Activated CD8-positive, alpha-beta T cell treated with anti-CD3 and anti-CD28 coated beads for 36 hours (primary cell): ENCODE data around the gene PTPA. TPM values are rescaled to one million over a fixed set of nuclear protein-coding genes. Genes with fewer than 3 reads are reported as not detected.
"Not testable (repeated sequence)": the region's sequence is repeated elsewhere in the genome, so short reads cannot be mapped to it uniquely, and the experiment has no call there.

Experiments
- ATAC-seq: fragments of 200-7000 bp; cut with Tn5 transposase; one replicate; pipeline ENCODE4 v1.10.0; 2021; ENCODE audit warnings: mild to moderate bottlenecking, moderate library complexity
- CTCF ChIA-PET: fragments of 350-600 bp; sonication (Branson Sonifier 250); formaldehyde crosslinking; loops from one replicate; lab custom pipeline; 2021; ENCODE audit warnings: antibody characterized with exemption; lab: Charles Lee
- POLR2A ChIA-PET: fragments of 350-600 bp; sonication (Branson Sonifier 250); formaldehyde crosslinking; loops from one replicate; lab custom pipeline; 2021; ENCODE audit warnings: antibody characterized with exemption; lab: Charles Lee
- DNase-seq: peaks from one replicate; pipeline ENCODE4 v3.0.0-alpha.2; 2020
- H3K27ac Mint-ChIP-seq: one replicate; pipeline ENCODE4 v1.8.0; 2021; ENCODE audit warnings: mild to moderate bottlenecking, mixed read lengths
- H3K27me3 Mint-ChIP-seq: one replicate; pipeline ENCODE4 v1.8.0; 2021; ENCODE audit warnings: mixed read lengths
- H3K36me3 Mint-ChIP-seq: one replicate; pipeline ENCODE4 v1.8.0; 2021; ENCODE audit warnings: low read depth, mixed read lengths
- H3K4me1 Mint-ChIP-seq: one replicate; pipeline ENCODE4 v1.8.0; 2021; ENCODE audit warnings: low read depth, mixed read lengths
- H3K4me3 Mint-ChIP-seq: one replicate; pipeline ENCODE4 v1.8.0; 2021; ENCODE audit warnings: mild to moderate bottlenecking, moderate library complexity, mixed read lengths
- H3K9me3 Mint-ChIP-seq: one replicate; pipeline ENCODE4 v1.8.0; 2021; ENCODE audit warnings: mixed read lengths
- CTCF ChIP-seq: fragments of 200-600 bp; IDR thresholded peaks from one replicate; pipeline ENCODE4 v1.8.0; 2022; ENCODE audit warnings: antibody characterized with exemption, mild to moderate bottlenecking
- intact Hi-C: fragments of 100-400 bp; cut with micrococcal nuclease; formaldehyde crosslinking; loops from one replicate; pipeline ENCODE4 v1.10.0; 2022
- total RNA-seq, 2 experiments: library from RNA; stranded (reverse); gene quantifications; one replicate each; pipeline ENCODE4 v1.2.3, GENCODE V29; 2021

The PTPA gene
- total RNA-seq, 2 experiments from 2014 or later = 95.3 to 98.5 TPM

DNA sequence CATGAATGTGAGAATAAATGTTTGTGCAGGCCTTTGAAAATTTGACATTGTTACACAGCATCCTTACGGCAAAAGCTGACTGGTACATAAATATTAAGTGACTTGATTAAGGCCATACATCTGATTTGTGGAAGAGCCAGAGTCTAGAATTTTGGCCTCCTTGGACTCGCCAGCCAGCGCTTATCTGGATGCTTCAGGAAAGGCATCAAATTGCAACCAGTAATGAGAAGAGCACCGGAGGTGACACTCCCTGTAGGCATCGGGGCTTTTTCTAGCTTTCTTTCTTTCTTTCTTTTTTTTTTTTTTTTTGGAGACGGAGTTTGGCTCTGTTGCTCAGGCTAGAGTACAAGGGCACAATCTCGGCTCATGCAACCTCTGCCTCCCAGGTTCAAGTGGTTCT, 80.0 kb downstream of the PTPA start:
- intact Hi-C loops = no loop called here
- no peak for DNase-seq
- CTCF ChIA-PET = interaction anchor here (0.6 kb wide), 1 partner anchor 348 kb away, joined by 4 read pairs; no protein-coding TSS in a partner anchor
- H3K4me3 Mint-ChIP-seq = no peak overlapping the region
- H3K4me1 Mint-ChIP-seq = no peaks in the 10 kb centered on the region
- peaks cover 1% of the 10 kb centered on the region for H3K27me3 Mint-ChIP-seq
- TF ChIP-seq CTCF = no peak
- ATAC-seq = no peak
- POLR2A ChIA-PET = interaction anchor here (0.6 to 1.8 kb wide), 2 partner anchors 15 to 65 kb away, joined by 3 to 4 read pairs; no protein-coding TSS in a partner anchor
- H3K36me3 Mint-ChIP-seq = peaks cover 1% of the 10 kb centered on the region
- peaks cover 3% of the 10 kb centered on the region for H3K9me3 Mint-ChIP-seq
- no peak overlapping the region for H3K27ac Mint-ChIP-seq

DNA sequence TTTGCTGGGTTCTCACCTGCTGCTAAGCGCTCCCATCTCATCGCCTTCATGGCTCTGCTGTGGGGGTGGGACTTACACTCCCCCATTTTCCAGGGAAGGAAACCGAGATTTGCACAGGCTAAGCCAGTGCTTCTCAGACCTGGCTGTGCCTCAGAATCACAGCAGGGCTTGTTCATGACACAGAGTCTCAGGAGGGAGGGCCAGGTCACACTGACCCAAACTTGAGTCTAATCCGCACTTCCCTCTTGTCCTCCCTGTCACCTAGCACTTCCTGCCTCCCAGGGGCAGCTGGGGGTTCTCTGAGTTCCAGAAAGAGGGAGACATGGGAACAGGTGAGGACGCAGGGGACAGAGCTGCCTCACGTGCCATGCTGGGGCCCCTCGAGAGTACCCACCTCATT, 82.4 kb downstream of the PTPA start:
- H3K4me1 Mint-ChIP-seq = peaks cover 2% of the 10 kb centered on the region
- TF ChIP-seq CTCF = no peak
- H3K36me3 Mint-ChIP-seq = peaks cover 1% of the 10 kb centered on the region
- H3K4me3 Mint-ChIP-seq = no peak overlapping the region
- POLR2A ChIA-PET = interaction anchor here (0.8 to 1.0 kb wide), 2 partner anchors 13 to 15 kb away, joined by 3 read pairs; partner anchors contain the start of gene IER5L
- ATAC-seq (no peak), DNase-seq (no peak)
- CTCF ChIA-PET = no interaction called here
- H3K9me3 Mint-ChIP-seq = peaks cover 3% of the 10 kb centered on the region
- H3K27ac Mint-ChIP-seq = no peak overlapping the region
- peaks cover 1% of the 10 kb centered on the region for H3K27me3 Mint-ChIP-seq
- intact Hi-C loops = no loop called here

GRCh38 chr9:129194221-129194620, 83.0 kb downstream of the PTPA start:
- TF ChIP-seq CTCF = no peak
- Mint-ChIP-seq H3K4me1 (peaks cover 3% of the 10 kb centered on the region), H3K36me3 (peaks cover 1% of the 10 kb centered on the region), H3K27me3 (peaks cover 1% of the 10 kb centered on the region), H3K9me3 (peaks cover 3% of the 10 kb centered on the region), H3K4me3 (no peak overlapping the region), H3K27ac (no peak overlapping the region)
- CTCF ChIA-PET = no interaction called here
- intact Hi-C loops = no loop called here
- ATAC-seq (no peak), DNase-seq (no peak)
- POLR2A ChIA-PET = interaction anchor here (1.0 kb wide), 1 partner anchor 14 kb away, joined by 3 read pairs; no protein-coding TSS in a partner anchor

DNA sequence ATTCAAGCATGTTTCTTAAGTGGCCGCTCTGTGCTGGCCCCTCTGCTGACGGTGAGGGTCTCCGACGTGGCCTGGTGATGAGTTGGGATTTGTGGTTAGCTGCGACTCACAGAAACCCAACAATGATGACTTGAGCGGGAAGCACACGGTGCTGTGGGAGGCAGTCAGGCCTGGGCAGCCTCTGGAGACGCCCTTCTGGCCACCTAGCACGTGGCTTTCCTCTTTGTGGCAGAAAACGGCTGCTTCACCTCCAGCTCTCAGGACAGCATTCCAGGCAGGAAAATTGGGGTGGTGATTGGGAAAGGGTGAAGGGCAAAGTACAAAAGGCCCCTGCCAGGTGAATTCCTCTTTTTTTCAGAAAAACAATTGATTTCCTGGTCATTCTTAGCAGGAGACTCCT, 84.4 kb downstream of the PTPA start:
- TF ChIP-seq CTCF = no peak

DNA sequence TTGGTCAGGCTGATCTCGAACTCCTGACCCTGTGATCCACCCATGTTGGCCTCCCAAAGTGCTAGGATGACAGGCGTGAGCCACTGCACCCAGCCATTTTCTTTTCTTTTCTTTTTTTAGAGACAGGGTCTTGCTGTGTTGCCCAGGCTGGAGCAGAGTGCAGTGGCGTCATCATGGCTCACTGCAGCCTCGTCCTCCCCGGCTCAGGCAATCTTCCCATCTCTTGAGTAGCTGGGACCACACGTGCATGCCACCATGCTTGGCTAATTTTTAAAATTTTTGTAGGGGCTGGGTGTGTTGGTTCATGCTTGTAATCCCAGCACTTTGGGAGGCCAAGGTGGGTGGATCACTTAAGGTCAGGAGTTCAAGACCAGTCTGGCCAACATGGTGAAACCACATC, 85.8 kb downstream of the PTPA start:
- CTCF ChIA-PET, H3K27ac Mint-ChIP-seq, H3K27me3 Mint-ChIP-seq, H3K4me1 Mint-ChIP-seq, H3K36me3 Mint-ChIP-seq, DNase-seq, H3K4me3 Mint-ChIP-seq, ATAC-seq, H3K9me3 Mint-ChIP-seq, intact Hi-C loops: not testable (repeated sequence)
- POLR2A ChIA-PET = interaction anchor here (1.7 kb wide), 1 partner anchor 19 kb away, joined by 4 read pairs; the partner anchor contains the start of gene IER5L

More for the DNA sequence above, 84.4 kb downstream of the PTPA start:
- ChIA-PET POLR2A (no interaction called here), CTCF (no interaction called here)
- H3K4me3 Mint-ChIP-seq = no peak overlapping the region
- ATAC-seq (no peak), DNase-seq (no peak)
- intact Hi-C loops = no loop called here
- H3K9me3 Mint-ChIP-seq = peaks cover 3% of the 10 kb centered on the region
- peaks cover 1% of the 10 kb centered on the region for H3K36me3 Mint-ChIP-seq
- H3K27me3 Mint-ChIP-seq = peaks cover 1% of the 10 kb centered on the region
- no peak overlapping the region for H3K27ac Mint-ChIP-seq
- H3K4me1 Mint-ChIP-seq = peaks cover 3% of the 10 kb centered on the region
